GM12875 (cell line): ENCODE results near the gene KRTAP1-4.

Experiments
- H3K4me3 ChIP-seq: one replicate; pipeline ENCODE4 v1.5.1; 2011; ENCODE audit warnings: low read depth, low read length, control low read depth
- CTCF ChIP-seq: IDR thresholded peaks from 2 replicates; pipeline ENCODE4 v1.5.1; 2011; ENCODE audit warnings: low read depth, mild to moderate bottlenecking, control low read depth, inconsistent platforms, low read length, moderate library complexity, borderline replicate concordance; ENCODE audit not compliant: insufficient read depth

The KRTAP1-4 gene

GRCh38 chr17:41010441-41010840 lies 19.6 kb downstream of the KRTAP1-4 start:
- H3K4me3 ChIP-seq = no peak overlapping the region
- no peak for TF ChIP-seq CTCF

GRCh38 chr17:41009936-41010335 lies 20.1 kb downstream of the KRTAP1-4 start:
- H3K4me3 ChIP-seq = no peak overlapping the region
- TF ChIP-seq CTCF = no peak

- no peak for TF ChIP-seq CTCF
These were observed 20.7 kb downstream of the KRTAP1-4 start for GRCh38 chr17:41009301-41009760.

GRCh38 chr17:41008811-41009210 lies 21.2 kb downstream of the KRTAP1-4 start, which contains the start of gene KRTAP3-1:
KRTAP3-1 (minus strand) TSS chr17:41009128; CDS start chr17:41009074, 54 bp downstream.
- H3K4me3 ChIP-seq = no peak within 1 kb of the TSS
- TF ChIP-seq CTCF = no peak

More at GRCh38 chr17:41009301-41009760, 20.7 kb downstream of the KRTAP1-4 start:
- no peak overlapping the region for H3K4me3 ChIP-seq

- TF ChIP-seq CTCF = no peak
- H3K4me3 ChIP-seq = no peak overlapping the region
These were observed 25.6 kb downstream of the KRTAP1-4 start for GRCh38 chr17:41004397-41004796.

- TF ChIP-seq CTCF = no peak
- H3K4me3 ChIP-seq = no peak overlapping the region
These were observed 26.1 kb downstream of the KRTAP1-4 start for GRCh38 chr17:41003926-41004325.

GRCh38 chr17:41002814-41003213 lies 27.2 kb downstream of the KRTAP1-4 start:
- TF ChIP-seq CTCF = no peak
- H3K4me3 ChIP-seq = no peak overlapping the region
